ENCODE results near the gene ZC2HC1B.

The ZC2HC1B gene

GRCh38 chr6:143965503-143966171 is 101.4 kb downstream of the ZC2HC1B start:
- no peak for DNase-seq

- no peak for DNase-seq
These were observed 102.0 kb downstream of the ZC2HC1B start for GRCh38 chr6:143966312-143966711.

- no peak for DNase-seq
These were observed 103.6 kb downstream of the ZC2HC1B start for GRCh38 chr6:143967706-143968376.

GRCh38 chr6:143969077-143969476 is 104.8 kb downstream of the ZC2HC1B start:
- no peak for DNase-seq

GRCh38 chr6:143970456-143971218 is 106.4 kb downstream of the ZC2HC1B start:
- DNase-seq, result no peak

GRCh38 chr6:143971482-143972205 is 107.4 kb downstream of the ZC2HC1B start:
- DNase-seq, result no peak

GRCh38 chr6:143973097-143973966 is 109.1 kb downstream of the ZC2HC1B start:
- no peak for DNase-seq

- DNase-seq, result no peak
These were observed 109.8 kb downstream of the ZC2HC1B start for GRCh38 chr6:143974089-143974488.

- no peak for DNase-seq
These were observed 112.6 kb downstream of the ZC2HC1B start for GRCh38 chr6:143976806-143977349.

- no peak for DNase-seq
These were observed 116.6 kb downstream of the ZC2HC1B start for GRCh38 chr6:143980921-143981320.

- no peak for DNase-seq
These were observed 118.7 kb downstream of the ZC2HC1B start for GRCh38 chr6:143982968-143983367.

GRCh38 chr6:143984666-143985065 is 120.4 kb downstream of the ZC2HC1B start:
- DNase-seq, result no peak

GRCh38 chr6:143986463-143987065 is 122.3 kb downstream of the ZC2HC1B start:
- DNase-seq, result no peak
